ENCODE measurements around the gene RAX.

The RAX gene

DNA sequence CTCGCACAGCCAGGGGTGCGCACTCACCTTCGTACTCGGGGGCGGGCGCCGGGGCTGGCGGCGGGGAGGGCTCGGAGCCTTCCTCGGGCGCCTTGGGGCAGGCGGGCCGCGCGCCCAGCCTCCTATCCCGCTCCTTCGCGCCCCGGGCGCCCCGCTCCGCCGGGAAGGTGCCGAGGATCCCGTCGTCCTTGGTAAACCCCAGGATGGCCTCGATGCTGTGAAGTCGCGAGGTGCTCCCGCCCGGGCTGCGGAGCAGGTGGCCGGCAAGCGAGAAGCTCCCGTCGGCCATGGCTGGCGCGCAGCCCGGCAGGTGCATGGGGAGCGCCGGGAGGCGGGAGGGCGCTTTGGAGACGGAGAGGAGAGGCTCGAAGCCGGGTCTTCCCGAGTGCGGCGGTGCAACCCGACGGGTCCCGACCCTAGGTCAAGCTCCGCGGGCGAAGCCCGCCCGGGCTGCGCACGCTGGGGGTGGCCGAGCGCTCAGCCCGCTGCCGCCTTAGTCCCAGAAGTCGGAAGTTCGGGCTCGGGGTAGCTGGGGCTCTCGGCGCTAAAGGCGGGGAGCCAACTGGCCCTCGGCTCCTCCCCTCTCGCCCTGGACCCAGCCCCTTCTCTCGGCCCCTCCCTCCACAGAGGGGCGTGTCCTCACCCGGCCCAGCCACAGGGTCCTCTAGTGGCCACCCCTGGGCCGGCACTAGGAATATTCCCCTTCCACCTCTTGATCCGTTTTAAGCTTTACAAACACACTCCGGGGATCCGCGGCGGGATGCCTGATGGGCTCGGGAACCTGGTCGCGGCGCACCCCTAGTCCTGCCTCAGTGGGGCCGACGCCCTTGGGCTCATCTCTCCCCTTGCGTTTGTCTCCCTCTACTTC, at the start of gene RAX:
RAX (minus strand) TSS at position 564 of the 868 bp plus-strand sequence; CDS start at position 316, 248 bp downstream.
- no peak for DNase-seq

DNA sequence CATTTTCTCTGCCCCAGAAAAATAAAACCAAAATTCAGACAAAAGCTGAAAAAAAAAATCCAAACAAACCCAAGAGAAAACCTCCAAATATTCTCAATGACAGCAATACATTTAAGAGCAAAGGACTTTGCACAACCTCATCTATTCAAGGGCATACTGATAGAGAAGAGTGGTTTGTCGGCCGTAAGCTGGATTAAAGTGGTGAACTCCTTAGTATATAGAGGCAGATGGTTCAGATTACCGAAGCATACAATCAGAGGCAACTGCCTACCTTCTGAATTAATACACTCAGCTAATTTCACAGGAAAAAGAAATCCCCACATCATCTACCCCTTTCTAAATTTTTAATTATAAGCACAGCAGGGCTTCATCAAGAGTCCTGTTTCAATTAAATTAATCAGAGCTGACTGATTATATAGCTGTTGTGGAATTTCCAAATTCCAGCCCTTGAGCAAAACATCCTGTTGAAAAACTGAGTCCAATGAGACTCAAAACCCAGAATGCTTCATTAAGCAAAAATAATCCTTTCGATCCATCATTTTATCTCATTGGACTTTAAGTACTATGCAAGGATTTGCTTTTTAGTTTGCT, 45.3 kb upstream of the RAX start, which contains the start of gene CPLX4:
CPLX4 (minus strand) TSS at position 190 of the 591 bp plus-strand sequence; CDS start at position 3, 187 bp downstream.
- no peak for DNase-seq

GRCh38 chr18:59311631-59312030, 38.4 kb upstream of the RAX start:
- DNase-seq, result no peak

GRCh38 chr18:59308938-59309260, 35.6 kb upstream of the RAX start:
- no peak for DNase-seq

GRCh38 chr18:59308248-59308937, 35.1 kb upstream of the RAX start:
- peak; percentile 52 for DNase-seq

DNA sequence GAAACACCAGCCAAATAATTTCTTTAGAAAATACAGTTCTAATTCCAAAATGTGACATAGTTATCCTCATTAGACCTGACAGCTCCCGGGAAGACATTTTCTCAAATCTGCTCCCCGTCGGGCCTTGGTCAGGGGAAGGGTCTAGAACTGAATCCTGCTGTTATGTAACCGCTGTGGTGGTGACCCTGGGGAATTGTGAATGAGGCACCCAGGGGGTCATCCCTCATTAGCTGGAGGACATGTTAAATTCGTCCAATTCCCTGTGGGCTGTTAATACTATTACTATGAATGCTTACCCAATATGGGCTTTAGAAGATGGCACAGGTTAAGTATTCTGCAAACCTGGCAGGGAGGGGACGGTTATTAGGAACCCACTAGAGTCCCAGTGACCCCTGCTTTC, 33.4 kb upstream of the RAX start:
- DNase-seq, result no peak

DNA sequence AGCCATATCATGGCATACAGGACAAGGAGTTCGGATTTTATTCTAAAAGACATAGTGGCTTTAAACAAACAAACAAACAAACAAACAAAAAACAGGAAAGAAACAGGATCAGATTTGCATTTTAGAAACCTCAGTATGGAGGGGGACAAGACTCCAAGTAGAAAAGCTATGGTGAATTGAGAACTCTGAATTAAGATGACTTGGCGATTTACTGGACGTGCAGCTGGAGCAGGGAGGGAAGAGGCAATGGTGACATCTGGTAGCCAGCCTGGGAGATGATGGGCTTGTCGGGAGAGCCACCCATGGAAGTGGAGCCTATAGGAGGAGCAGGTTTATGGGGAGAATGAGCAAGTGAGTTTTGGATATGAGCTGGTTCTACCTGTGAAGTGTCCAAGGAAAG, 32.0 kb upstream of the RAX start:
- DNase-seq, result no peak

DNA sequence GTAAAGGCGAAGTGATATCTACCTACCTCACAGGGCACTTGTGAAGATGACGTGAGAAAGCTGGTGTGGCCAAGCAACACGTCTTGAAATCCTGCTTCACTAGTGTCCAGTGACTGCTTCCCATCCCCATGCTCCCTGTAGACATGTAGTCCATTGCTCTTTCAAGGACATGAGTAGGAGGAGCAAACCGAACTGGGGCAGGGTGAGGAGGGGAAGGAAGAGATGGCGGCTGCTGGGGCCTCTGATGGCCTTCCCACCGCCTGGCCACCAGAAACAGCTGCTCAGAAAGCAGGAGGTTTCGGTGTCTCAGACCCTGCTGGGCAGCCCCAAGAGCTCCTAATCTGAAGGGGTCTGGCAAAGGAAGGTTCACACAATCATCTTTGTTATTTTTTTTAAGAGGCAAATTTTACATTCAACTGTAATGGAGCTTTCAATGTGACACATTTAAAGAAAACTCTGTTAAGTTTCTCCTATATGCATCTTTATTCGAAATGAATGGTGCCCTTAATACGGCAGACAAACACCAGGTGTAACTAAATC, 30.5 kb upstream of the RAX start:
- DNase-seq, result no peak

GRCh38 chr18:59303006-59303405, 29.8 kb upstream of the RAX start:
- DNase-seq, result no peak

DNA sequence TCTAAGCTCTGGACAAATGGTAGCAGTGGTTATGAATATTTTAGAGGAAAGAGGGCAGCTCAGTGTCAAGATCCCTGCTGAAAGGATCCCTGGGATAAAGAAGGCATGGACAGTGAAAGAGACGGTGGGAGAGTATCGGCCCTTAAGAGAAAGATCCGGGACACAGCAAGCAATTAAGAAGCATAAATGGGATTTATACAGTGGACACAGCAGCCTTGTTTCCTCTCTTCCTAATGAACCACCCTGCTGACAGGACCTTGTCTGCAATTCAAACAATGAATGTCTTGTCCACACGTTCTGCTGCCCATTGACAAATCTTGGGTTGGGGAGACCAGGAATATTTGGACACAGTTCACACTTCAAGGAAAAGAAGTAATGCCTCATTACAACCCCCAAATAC, 28.7 kb upstream of the RAX start:
- no peak for DNase-seq

DNA sequence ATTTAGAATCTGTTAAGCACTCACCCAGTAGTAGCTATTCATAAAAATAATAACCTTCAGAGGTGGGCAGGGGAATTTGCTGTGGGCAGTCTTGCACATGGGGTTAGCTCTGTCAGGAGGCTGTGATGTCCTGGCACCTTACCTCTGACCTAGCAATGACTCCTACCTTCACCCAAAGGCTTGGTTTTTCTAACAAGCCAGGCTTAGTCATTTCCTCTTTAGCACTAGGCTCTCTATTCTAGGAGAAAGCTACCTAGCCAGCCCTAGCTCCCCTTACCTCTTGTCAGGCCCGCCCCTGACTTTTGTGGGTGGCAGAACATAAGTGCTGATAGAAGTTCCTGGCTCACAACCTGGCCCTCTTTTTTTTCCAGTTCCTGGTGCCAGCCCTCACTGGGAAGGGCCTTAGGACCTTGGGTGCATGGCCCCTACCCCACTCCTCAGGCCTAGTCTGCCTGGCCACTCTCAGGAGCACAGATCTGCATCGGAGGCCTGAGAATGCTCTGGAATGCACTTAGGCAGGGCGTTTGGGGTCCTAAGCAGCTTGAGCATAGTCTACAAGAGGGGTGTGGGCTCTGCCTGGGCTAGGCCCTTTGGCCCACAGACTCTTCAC, 27.5 kb upstream of the RAX start:
- no peak for DNase-seq

DNA sequence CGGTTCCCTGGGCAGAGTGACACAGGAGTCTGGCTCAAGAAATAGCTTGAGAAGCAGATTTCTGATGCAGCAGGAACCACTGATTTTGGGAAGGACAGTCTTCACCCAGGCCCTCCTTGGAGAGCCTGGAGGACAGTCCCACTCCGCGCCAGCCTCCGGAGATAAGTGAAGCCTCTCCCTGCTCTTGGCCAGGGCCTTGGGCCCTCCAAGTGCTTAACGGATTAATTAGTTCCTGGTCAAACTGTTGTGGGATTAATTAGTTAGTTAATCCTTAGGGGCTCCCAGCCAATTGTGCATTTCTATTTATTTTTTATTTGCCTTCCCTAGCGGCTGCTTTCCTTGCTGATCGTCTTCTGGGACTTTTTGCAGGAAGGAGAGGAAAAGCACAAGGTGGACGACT, 25.6 kb upstream of the RAX start:
- DNase-seq, result no peak

GRCh38 chr18:59293317-59293716, 20.1 kb upstream of the RAX start:
- no peak for DNase-seq

- DNase-seq, result no peak
Observed at GRCh38 chr18:59286341-59286740, 13.1 kb upstream of the RAX start.

- no peak for DNase-seq
Observed at GRCh38 chr18:59282341-59282740, 9.1 kb upstream of the RAX start.

- DNase-seq, result no peak
Observed at GRCh38 chr18:59279722-59280121, 6.5 kb upstream of the RAX start.

DNA sequence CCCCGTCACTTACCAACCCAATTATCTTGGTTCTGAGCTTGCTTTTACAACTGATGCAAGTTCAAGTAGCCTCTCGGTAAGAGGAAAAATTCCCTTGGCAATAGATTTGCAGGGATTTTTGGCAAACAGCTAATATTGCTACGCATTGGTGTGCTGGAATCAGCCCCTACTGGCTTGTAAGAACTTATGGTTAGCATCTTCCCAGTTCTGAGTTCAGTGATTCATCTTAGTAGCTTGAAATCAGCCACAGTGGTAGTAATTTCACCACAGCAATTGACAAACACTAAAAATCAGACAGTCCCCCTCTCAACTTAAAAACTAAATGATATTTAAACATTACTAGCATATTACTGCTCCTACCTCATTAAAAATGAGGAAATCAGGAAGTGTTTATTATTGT, 5.9 kb upstream of the RAX start:
- no peak for DNase-seq

GRCh38 chr18:59278793-59279192, 5.5 kb upstream of the RAX start:
- DNase-seq, result no peak

GRCh38 chr18:59276047-59276446, 2.8 kb upstream of the RAX start:
- DNase-seq, result no peak

DNA sequence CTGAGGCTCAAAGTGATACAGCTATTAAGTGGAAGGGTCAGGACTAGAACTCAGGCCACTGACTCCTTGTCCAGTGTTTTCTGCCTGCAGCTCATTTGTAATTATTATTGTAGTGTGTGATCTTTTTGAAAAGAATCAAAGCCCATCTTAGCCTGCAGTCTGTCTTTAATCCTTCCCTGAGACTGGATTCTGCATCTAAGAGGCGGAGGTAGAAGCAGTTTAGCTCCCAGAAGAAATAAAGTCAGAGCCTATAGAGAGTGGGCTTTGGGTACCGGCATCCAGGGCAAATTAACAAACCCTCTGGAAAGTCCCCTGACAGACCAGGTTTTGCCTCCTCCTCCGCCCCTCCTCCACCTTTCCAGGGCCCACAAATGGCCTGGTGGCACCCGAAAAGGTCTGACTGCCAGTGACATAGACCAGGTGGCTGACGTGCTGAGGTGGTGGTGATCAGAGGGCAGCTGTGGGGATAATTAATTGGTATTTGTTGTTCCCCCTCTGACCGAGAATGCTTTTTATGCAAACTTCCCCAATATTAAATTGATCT, 2.2 kb upstream of the RAX start:
- DNase-seq, result no peak

DNA sequence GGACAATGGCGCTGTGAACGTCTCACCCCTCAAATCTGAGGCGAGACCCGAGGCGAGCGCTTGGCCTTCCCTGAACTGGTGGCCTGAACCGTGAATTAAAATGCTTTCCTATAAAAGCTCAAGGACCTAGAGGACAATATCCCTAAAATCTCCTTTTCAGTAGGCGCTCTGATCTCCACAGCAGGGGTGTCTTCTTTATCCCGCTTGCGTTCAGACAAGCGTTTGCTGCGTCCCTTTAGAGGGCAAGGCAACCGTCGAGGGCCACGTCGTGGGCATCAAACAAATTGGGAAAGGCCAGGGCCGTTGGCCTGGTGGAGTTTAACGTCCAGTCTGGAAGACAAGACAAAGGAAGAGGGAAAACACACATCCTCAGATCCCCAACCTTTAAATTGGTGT, 1.3 kb upstream of the RAX start:
- no peak for DNase-seq

- no peak for DNase-seq
Observed at GRCh38 chr18:59273759-59274532, 692 bp upstream of the RAX start.
